Body of pancreas (tissue), 4 donors: Measurements from ENCODE around the gene B3GALNT2. TPM values are rescaled to one million over a fixed set of nuclear protein-coding genes. Genes with fewer than 3 reads are reported as not detected.

Experiments
- ATAC-seq: fragments of 150-250 bp; one replicate; pipeline ENCODE4 v1.9.1; 2016
- DNase-seq, 4 donors: peaks; one replicate each; pipeline ENCODE4 v3.0.0-alpha.2; 2019
- H3K27ac ChIP-seq, 4 donors: fragments of 200-600 bp; sonication (generic); 1 replicate in 3 of 4; 2 replicates in 1 of 4; pipeline versions ENCODE4 v1.5.1 to v1.6.1; 2016 to 2019; ENCODE audit warnings: mild to moderate bottlenecking in 1 of 4, mixed read lengths in 1 of 4, moderate library complexity in 1 of 4
- H3K27me3 ChIP-seq, 2 donors: fragments of 200-600 bp; sonication (generic); one replicate each; pipeline ENCODE4 v1.6.0; 2016; ENCODE audit warnings: mild to moderate bottlenecking in 1 of 2
- H3K36me3 ChIP-seq, 2 donors: fragments of 200-600 bp; sonication (generic); replicated peaks in 1 of 2; 2 replicates each; pipeline ENCODE4 v1.5.1; 2016; ENCODE audit warnings: low read depth in 2 of 2; ENCODE audit not compliant: insufficient read depth in 1 of 2
- H3K4me1 ChIP-seq: fragments of 200-600 bp; sonication (generic); one replicate; pipeline ENCODE4 v1.6.0; 2016
- H3K4me3 ChIP-seq, 2 donors: fragments of 200-600 bp; sonication (generic); 1 replicate in 1 of 2; 2 replicates in 1 of 2; pipeline ENCODE4 v1.5.1; 2016 to 2019
- H3K9me3 ChIP-seq, 3 donors: fragments of 200-600 bp; sonication (generic); 1 replicate in 2 of 3; 2 replicates in 1 of 3; pipeline ENCODE4 v1.5.1; 2016
- CTCF ChIP-seq, 7 experiments: fragments of 450-650 bp in 4 of 7; fragments of 200-600 bp in 3 of 7; sonication (generic) in 3 of 7; IDR thresholded peaks; one replicate each; pipeline ENCODE4 v1.5.1; 2016 to 2019; ENCODE audit warnings: antibody characterized with exemption in 7 of 7
- POLR2A ChIP-seq, 3 donors: fragments of 450-650 bp; IDR thresholded peaks; one replicate each; pipeline ENCODE4 v1.6.1; 2016; ENCODE audit warnings: antibody characterized with exemption in 3 of 3, mild to moderate bottlenecking in 2 of 3
- WGBS, 2 donors: methylation state at CpG; one replicate each; pipeline ENCODE4 v1.1.5; 2017; 5-methylcytosine and 5-hydroxymethylcytosine counted together
- intact Hi-C: fragments of 100-400 bp; cut with DNase I; formaldehyde crosslinking; loops from one replicate; pipeline ENCODE4 v1.15.1; 2023
- total RNA-seq, 2 donors: library from RNA; depleted of rRNA; stranded (reverse); fragments of >200 nt; gene quantifications; one replicate each; pipeline ENCODE4 v1.1.0, GENCODE V29; 2016

Gene B3GALNT2
- total RNA-seq, 2 donors from 2014 or later: 33.6 to 52.9 TPM

- H3K9me3 ChIP-seq: no peaks in the 10 kb centered on the region
- no peak for TF ChIP-seq CTCF (IDR thresholded peaks at IDR 0.05)
- TF ChIP-seq POLR2A (IDR thresholded peaks at IDR 0.05): no peak
- H3K4me3 ChIP-seq: no peak overlapping the region
- 77 to 83% methylated on average over 5 of the region's 5 CpGs for WGBS, 2 donors
- no peaks in the 10 kb centered on the region for H3K4me1 ChIP-seq
- intact Hi-C loops: no loop called here
- DNase-seq: no peak
- H3K27me3 ChIP-seq: no peaks in the 10 kb centered on the region
- no peak overlapping the region for H3K27ac ChIP-seq
- ATAC-seq: no peak
- peaks cover 3 to 44% of the 10 kb centered on the region in 2 donors for H3K36me3 ChIP-seq
Observed at GRCh38 chr1:235450433-235450832, 53.8 kb downstream of the B3GALNT2 start.

GRCh38 chr1:235448616-235449015 lies 55.6 kb downstream of the B3GALNT2 start:
- WGBS, 2 donors: 86 to 89% methylated on average over 7 of the region's 7 CpGs
- H3K27me3 ChIP-seq: no peaks in the 10 kb centered on the region
- no peak for ATAC-seq
- DNase-seq: no peak
- H3K27ac ChIP-seq: no peak overlapping the region
- TF ChIP-seq CTCF (IDR thresholded peaks at IDR 0.05) (no peak), POLR2A (IDR thresholded peaks at IDR 0.05) (no peak)
- H3K4me3 ChIP-seq: no peak overlapping the region
- H3K9me3 ChIP-seq: no peaks in the 10 kb centered on the region
- no peaks in the 10 kb centered on the region for H3K4me1 ChIP-seq
- peaks cover 3 to 37% of the 10 kb centered on the region in 2 donors for H3K36me3 ChIP-seq
- intact Hi-C loops: no loop called here

GRCh38 chr1:235442788-235443429 lies 61.3 kb downstream of the B3GALNT2 start:
- no peaks in the 10 kb centered on the region for H3K4me1 ChIP-seq
- no peaks in the 10 kb centered on the region for H3K27me3 ChIP-seq
- intact Hi-C loops: no loop called here
- no peak overlapping the region for H3K27ac ChIP-seq
- WGBS, 2 donors: 88 to 92% methylated on average over 9 of the region's 9 CpGs
- no peaks in the 10 kb centered on the region for H3K9me3 ChIP-seq
- H3K4me3 ChIP-seq: no peak overlapping the region
- TF ChIP-seq POLR2A (IDR thresholded peaks at IDR 0.05) (no peak), CTCF (IDR thresholded peaks at IDR 0.05) (no peak)
- DNase-seq (no peak), ATAC-seq (no peak)
- H3K36me3 ChIP-seq: peaks cover 3 to 24% of the 10 kb centered on the region in 2 donors

GRCh38 chr1:235441159-235441685 lies 63.0 kb downstream of the B3GALNT2 start:
- TF ChIP-seq POLR2A (IDR thresholded peaks at IDR 0.05): no peak
- no peak for TF ChIP-seq CTCF (IDR thresholded peaks at IDR 0.05)
- 72 to 73% methylated on average over 6 of the region's 6 CpGs for WGBS, 2 donors
- Histone ChIP-seq H3K4me3 (no peak overlapping the region), H3K4me1 (no peaks in the 10 kb centered on the region), H3K9me3 (no peaks in the 10 kb centered on the region), H3K27ac (no peak overlapping the region), H3K27me3 (no peaks in the 10 kb centered on the region), H3K36me3 (peaks cover 0 to 26% of the 10 kb centered on the region in 2 donors)
- no peak for DNase-seq
- intact Hi-C loops: no loop called here
- ATAC-seq: no peak

- ATAC-seq (no peak), DNase-seq (no peak)
- TF ChIP-seq CTCF (IDR thresholded peaks at IDR 0.05): no peak
- no peak for TF ChIP-seq POLR2A (IDR thresholded peaks at IDR 0.05)
- intact Hi-C loops: no loop called here
- Histone ChIP-seq H3K4me3 (no peak overlapping the region), H3K36me3 (peaks cover 0 to 16% of the 10 kb centered on the region in 2 donors), H3K27ac (no peak overlapping the region), H3K4me1 (no peaks in the 10 kb centered on the region), H3K27me3 (no peaks in the 10 kb centered on the region), H3K9me3 (no peaks in the 10 kb centered on the region)
- 92 to 93% methylated on average over 8 of the region's 8 CpGs for WGBS, 2 donors
Observed at GRCh38 chr1:235434001-235434400, 70.3 kb downstream of the B3GALNT2 start.
